Transverse colon (tissue), 4 donors: ENCODE data around the gene RUVBL2.

Experiments
- EP300 ChIP-seq: sonication (generic); formaldehyde crosslinking; IDR thresholded peaks from one replicate; pipeline ENCODE4 v1.6.1; 2017; ENCODE audit warnings: antibody characterized with exemption, low read depth
- POLR2A ChIP-seq: fragments of 450-650 bp; IDR thresholded peaks from one replicate; pipeline ENCODE4 v1.6.1; 2016; ENCODE audit warnings: antibody characterized with exemption, mild to moderate bottlenecking, moderate library complexity
- POLR2AphosphoS5 ChIP-seq, 3 donors: sonication (generic); formaldehyde crosslinking; IDR thresholded peaks; one replicate each; pipeline ENCODE4 v1.6.1; 2016; ENCODE audit warnings: antibody characterized with exemption in 3 of 3
- TF ChIP-seq, protein P1 (sequence below), 5 experiments: fragments of 200-600 bp in 3 of 5; fragments of 450-650 bp in 2 of 5; sonication (generic) in 3 of 5; IDR thresholded peaks; 1 replicate in 2 of 5; 2 replicates in 3 of 5; pipeline ENCODE4 v1.5.1; 2016 to 2017; ENCODE audit warnings: antibody characterized with exemption in 5 of 5, inconsistent platforms in 3 of 5, mild to moderate bottlenecking in 2 of 5, moderate library complexity in 1 of 5

- TF ChIP-seq, protein P1, sequence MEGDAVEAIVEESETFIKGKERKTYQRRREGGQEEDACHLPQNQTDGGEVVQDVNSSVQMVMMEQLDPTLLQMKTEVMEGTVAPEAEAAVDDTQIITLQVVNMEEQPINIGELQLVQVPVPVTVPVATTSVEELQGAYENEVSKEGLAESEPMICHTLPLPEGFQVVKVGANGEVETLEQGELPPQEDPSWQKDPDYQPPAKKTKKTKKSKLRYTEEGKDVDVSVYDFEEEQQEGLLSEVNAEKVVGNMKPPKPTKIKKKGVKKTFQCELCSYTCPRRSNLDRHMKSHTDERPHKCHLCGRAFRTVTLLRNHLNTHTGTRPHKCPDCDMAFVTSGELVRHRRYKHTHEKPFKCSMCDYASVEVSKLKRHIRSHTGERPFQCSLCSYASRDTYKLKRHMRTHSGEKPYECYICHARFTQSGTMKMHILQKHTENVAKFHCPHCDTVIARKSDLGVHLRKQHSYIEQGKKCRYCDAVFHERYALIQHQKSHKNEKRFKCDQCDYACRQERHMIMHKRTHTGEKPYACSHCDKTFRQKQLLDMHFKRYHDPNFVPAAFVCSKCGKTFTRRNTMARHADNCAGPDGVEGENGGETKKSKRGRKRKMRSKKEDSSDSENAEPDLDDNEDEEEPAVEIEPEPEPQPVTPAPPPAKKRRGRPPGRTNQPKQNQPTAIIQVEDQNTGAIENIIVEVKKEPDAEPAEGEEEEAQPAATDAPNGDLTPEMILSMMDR (IDR thresholded peaks at IDR 0.05): no peak
- TF ChIP-seq EP300: no peak
- TF ChIP-seq POLR2A: peak; percentile 9
- peak; percentile 1 to 45 (median 30) for TF ChIP-seq POLR2AphosphoS5 (IDR thresholded peaks at IDR 0.05)
These were observed 27.7 kb upstream of the RUVBL2 start for GRCh38 chr19:48965806-48966540.
